ENCODE data around the gene CISH.

The CISH gene

GRCh38 chr3:50599115-50599715, 12.4 kb downstream of the CISH start:
- DNase-seq, result no peak

- DNase-seq, result no peak
Observed at GRCh38 chr3:50594253-50594785, 17.3 kb downstream of the CISH start.

GRCh38 chr3:50592568-50592967, 19.0 kb downstream of the CISH start:
- DNase-seq, result no peak

GRCh38 chr3:50591196-50591741, 20.3 kb downstream of the CISH start:
- no peak for DNase-seq

GRCh38 chr3:50588759-50589433, 22.7 kb downstream of the CISH start:
- no peak for DNase-seq

- peak in 4 of 5 donors; percentile 19 to 89 (median 40) for DNase-seq
Observed at GRCh38 chr3:50587806-50588758, 23.5 kb downstream of the CISH start.

GRCh38 chr3:50587373-50587772, 24.2 kb downstream of the CISH start:
- no peak for DNase-seq

GRCh38 chr3:50586763-50587070, 24.9 kb downstream of the CISH start:
- DNase-seq, result no peak

- no peak for DNase-seq
Observed at GRCh38 chr3:50585919-50586762, 25.4 kb downstream of the CISH start.

- DNase-seq, result no peak
Observed at GRCh38 chr3:50584391-50584790, 27.2 kb downstream of the CISH start.

- DNase-seq, result no peak
Observed at GRCh38 chr3:50583897-50584296, 27.7 kb downstream of the CISH start.

- no peak for DNase-seq
Observed at GRCh38 chr3:50582083-50582482, 29.5 kb downstream of the CISH start.

GRCh38 chr3:50581459-50581842, 30.1 kb downstream of the CISH start:
- no peak for DNase-seq

- peak in 1 of 5 donors; percentile 44 for DNase-seq
Observed at GRCh38 chr3:50580683-50581458, 30.7 kb downstream of the CISH start.

- no peak for DNase-seq
Observed at GRCh38 chr3:50577348-50577747, 34.2 kb downstream of the CISH start.

GRCh38 chr3:50575372-50575771, 36.2 kb downstream of the CISH start:
- no peak for DNase-seq

GRCh38 chr3:50574444-50574831, 37.1 kb downstream of the CISH start:
- peak in 1 of 5 donors; percentile 63 for DNase-seq

GRCh38 chr3:50573566-50574443, 37.8 kb downstream of the CISH start:
- peak in 1 of 5 donors; percentile 99 for DNase-seq

GRCh38 chr3:50572801-50573371, 38.7 kb downstream of the CISH start:
- peak in 1 of 5 donors; percentile 85 for DNase-seq

- peak; percentile 57 to 88 (median 72) for DNase-seq
Observed at GRCh38 chr3:50572158-50572557, 39.4 kb downstream of the CISH start.
